Measurements from ENCODE around the gene STRBP.
"Not testable (repeated sequence)": the region's sequence is repeated elsewhere in the genome, so short reads cannot be mapped to it uniquely, and the experiment has no call there.

Gene STRBP

GRCh38 chr9:123268465-123269259 lies at the start of gene STRBP:
Gene STRBP (minus strand): TSS chr9:123268586. CDS start chr9:123184134, 84,452 bp downstream.
- in situ Hi-C loops (cut with MboI; ENCODE audit: low sequenced_read_pairs): no loop called here

GRCh38 chr9:123316053-123316718 lies 47.8 kb upstream of the STRBP start:
- in situ Hi-C loops (cut with MboI; ENCODE audit: low sequenced_read_pairs): no loop called here

- in situ Hi-C loops (cut with MboI; ENCODE audit: low sequenced_read_pairs): no loop called here
These were observed 47.2 kb upstream of the STRBP start for GRCh38 chr9:123315635-123316034.

- in situ Hi-C loops (cut with MboI; ENCODE audit: low sequenced_read_pairs): no loop called here
These were observed 46.2 kb upstream of the STRBP start for GRCh38 chr9:123314617-123315016.

- in situ Hi-C loops (cut with MboI; ENCODE audit: low sequenced_read_pairs): no loop called here
These were observed 44.0 kb upstream of the STRBP start for GRCh38 chr9:123312306-123312877.

- in situ Hi-C loops (cut with MboI; ENCODE audit: low sequenced_read_pairs): no loop called here
These were observed 42.9 kb upstream of the STRBP start for GRCh38 chr9:123311250-123311752.

GRCh38 chr9:123310551-123311249 lies 42.3 kb upstream of the STRBP start:
- in situ Hi-C loops (cut with MboI; ENCODE audit: low sequenced_read_pairs): no loop called here

- in situ Hi-C loops (cut with MboI; ENCODE audit: low sequenced_read_pairs): no loop called here
These were observed 41.2 kb upstream of the STRBP start for GRCh38 chr9:123309611-123310010.

GRCh38 chr9:123305879-123306278 lies 37.5 kb upstream of the STRBP start:
- in situ Hi-C loops (cut with MboI; ENCODE audit: low sequenced_read_pairs): no loop called here

GRCh38 chr9:123304340-123304691 lies 35.9 kb upstream of the STRBP start:
- in situ Hi-C loops (cut with MboI; ENCODE audit: low sequenced_read_pairs): no loop called here

GRCh38 chr9:123302348-123303214 lies 34.2 kb upstream of the STRBP start:
- in situ Hi-C loops (cut with MboI; ENCODE audit: low sequenced_read_pairs): no loop called here

- in situ Hi-C loops (cut with MboI; ENCODE audit: low sequenced_read_pairs): not testable (repeated sequence)
These were observed 33.5 kb upstream of the STRBP start for GRCh38 chr9:123301936-123302335.

GRCh38 chr9:123300554-123300953 lies 32.2 kb upstream of the STRBP start:
- in situ Hi-C loops (cut with MboI; ENCODE audit: low sequenced_read_pairs): no loop called here

- in situ Hi-C loops (cut with MboI; ENCODE audit: low sequenced_read_pairs): no loop called here
These were observed 31.3 kb upstream of the STRBP start for GRCh38 chr9:123299558-123300126.

GRCh38 chr9:123296174-123296573 lies 27.8 kb upstream of the STRBP start:
- in situ Hi-C loops (cut with MboI; ENCODE audit: low sequenced_read_pairs): no loop called here

GRCh38 chr9:123291736-123292135 lies 23.4 kb upstream of the STRBP start:
- in situ Hi-C loops (cut with MboI; ENCODE audit: low sequenced_read_pairs): no loop called here

- in situ Hi-C loops (cut with MboI; ENCODE audit: low sequenced_read_pairs): no loop called here
These were observed 22.4 kb upstream of the STRBP start for GRCh38 chr9:123290764-123291163.

- in situ Hi-C loops (cut with MboI; ENCODE audit: low sequenced_read_pairs): no loop called here
These were observed 19.3 kb upstream of the STRBP start for GRCh38 chr9:123287639-123288038.

- in situ Hi-C loops (cut with MboI; ENCODE audit: low sequenced_read_pairs): no loop called here
These were observed 17.9 kb upstream of the STRBP start for GRCh38 chr9:123286324-123286723.

GRCh38 chr9:123284656-123285055 lies 16.3 kb upstream of the STRBP start:
- in situ Hi-C loops (cut with MboI; ENCODE audit: low sequenced_read_pairs): no loop called here
